Measurements from ENCODE around the gene GOLM1. TPM values are rescaled to one million over a fixed set of nuclear protein-coding genes. Genes with fewer than 3 reads are reported as not detected.
"Not testable (repeated sequence)": the region's sequence is repeated elsewhere in the genome, so short reads cannot be mapped to it uniquely, and the experiment has no call there.

GOLM1 gene
- 21.2 and 33.9 TPM in 2 replicates for total RNA-seq

GRCh38 chr9:86098824-86099700 is at the start of gene GOLM1:
TSS of gene GOLM1 (minus strand) at chr9:86099558. CDS start at chr9:86079320, 20,238 bp downstream.
- peak; percentile 17 to 70 for DNase-seq (ENCODE audit: low read depth in 2 of 2)

GRCh38 chr9:86146671-86147070 is 47.3 kb upstream of the GOLM1 start:
- not testable (repeated sequence) for DNase-seq (ENCODE audit: low read depth in 2 of 2)

- DNase-seq (ENCODE audit: low read depth in 2 of 2) = not testable (repeated sequence)
Measured at GRCh38 chr9:86145960-86146359, 46.6 kb upstream of the GOLM1 start.

DNA sequence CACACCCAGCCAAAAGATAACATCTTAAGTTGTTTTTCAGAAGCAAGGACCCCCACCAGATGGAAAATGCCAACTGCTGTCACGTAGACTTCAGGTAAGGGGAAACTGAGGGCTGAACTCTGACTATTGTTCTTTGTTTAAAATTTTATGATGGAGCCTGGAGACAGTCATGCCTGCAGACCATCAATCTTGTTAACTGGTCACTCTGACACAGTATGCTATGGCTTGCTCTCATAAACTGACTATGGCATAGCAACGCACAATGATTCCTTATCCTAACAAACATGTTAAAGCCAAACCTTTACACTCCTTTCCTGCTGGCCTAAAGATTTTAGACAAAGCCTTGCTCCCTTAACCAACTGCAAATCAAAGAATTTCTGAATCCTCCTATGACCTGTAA is 43.6 kb upstream of the GOLM1 start:
- no peak for DNase-seq (ENCODE audit: low read depth in 2 of 2)

- DNase-seq (ENCODE audit: low read depth in 2 of 2) = no peak
Measured at GRCh38 chr9:86141843-86142242, 42.5 kb upstream of the GOLM1 start.

DNA sequence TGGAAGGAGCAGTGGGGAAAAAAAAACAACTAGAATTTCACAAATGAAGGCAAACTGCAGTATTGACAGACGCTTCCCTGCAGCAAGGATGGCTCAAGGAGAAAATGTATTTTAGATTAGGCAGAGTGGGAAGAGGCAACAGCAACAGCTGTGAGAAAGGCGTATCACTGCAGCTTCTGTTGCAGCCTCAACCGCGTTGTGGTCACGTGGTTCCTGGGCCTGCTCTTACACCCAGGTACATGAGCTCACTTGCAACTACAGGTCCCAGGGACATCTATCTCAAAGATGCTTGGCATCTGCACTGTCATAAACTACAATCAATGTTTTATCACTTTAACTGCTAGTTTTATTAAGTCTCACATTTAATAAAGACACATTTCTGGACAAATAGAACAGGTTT is 36.0 kb upstream of the GOLM1 start:
- no peak for DNase-seq (ENCODE audit: low read depth in 2 of 2)

- DNase-seq (ENCODE audit: low read depth in 2 of 2) = no peak
Measured at GRCh38 chr9:86134361-86134760, 35.0 kb upstream of the GOLM1 start.

GRCh38 chr9:86128235-86128822 is 29.0 kb upstream of the GOLM1 start:
- no peak for DNase-seq (ENCODE audit: low read depth in 2 of 2)

- no peak for DNase-seq (ENCODE audit: low read depth in 2 of 2)
Measured at GRCh38 chr9:86126998-86127972, 27.9 kb upstream of the GOLM1 start.

- no peak for DNase-seq (ENCODE audit: low read depth in 2 of 2)
Measured at GRCh38 chr9:86122311-86122710, 23.0 kb upstream of the GOLM1 start.

DNA sequence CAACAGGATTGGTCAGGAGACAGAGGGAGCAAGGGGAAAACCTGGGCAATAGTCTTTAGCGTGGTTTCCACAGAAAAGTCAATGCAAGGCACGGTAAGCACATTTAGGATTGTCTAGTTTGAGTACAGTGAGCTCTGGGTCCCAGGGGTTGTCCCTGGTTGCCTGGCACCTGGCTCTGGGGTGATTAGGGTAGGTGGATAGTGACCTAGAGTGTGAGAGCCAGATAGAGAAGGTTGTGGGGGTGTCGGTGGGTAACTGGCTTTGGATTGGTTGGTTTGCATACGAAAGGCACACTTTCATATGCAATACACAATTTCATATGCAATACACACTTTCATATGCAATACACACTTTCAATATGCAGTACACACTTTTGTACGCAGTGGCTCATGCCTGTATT is 20.1 kb upstream of the GOLM1 start:
- no peak for DNase-seq (ENCODE audit: low read depth in 2 of 2)

DNA sequence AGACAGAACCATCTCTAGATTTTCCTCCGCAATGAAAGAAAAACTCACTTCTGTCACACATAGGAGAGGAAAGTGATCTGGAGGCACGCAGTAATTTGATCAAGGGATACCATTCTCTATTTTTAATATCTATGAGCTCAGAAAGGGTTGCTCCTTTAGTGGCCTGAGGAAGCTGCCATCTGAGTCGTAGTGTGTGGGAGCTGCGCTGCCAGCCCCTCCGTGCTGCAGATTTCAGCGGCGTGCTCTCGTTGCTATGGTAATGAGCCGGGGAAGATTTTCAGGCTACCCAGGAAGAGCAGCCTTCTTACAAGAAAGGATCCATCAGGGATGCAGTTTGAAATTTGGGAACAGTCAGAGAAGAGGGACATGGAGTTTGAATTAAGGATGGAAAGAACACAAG is 17.1 kb upstream of the GOLM1 start:
- DNase-seq (ENCODE audit: low read depth in 2 of 2) = no peak

- no peak for DNase-seq (ENCODE audit: low read depth in 2 of 2)
Measured at GRCh38 chr9:86115886-86116285, 16.5 kb upstream of the GOLM1 start.

DNA sequence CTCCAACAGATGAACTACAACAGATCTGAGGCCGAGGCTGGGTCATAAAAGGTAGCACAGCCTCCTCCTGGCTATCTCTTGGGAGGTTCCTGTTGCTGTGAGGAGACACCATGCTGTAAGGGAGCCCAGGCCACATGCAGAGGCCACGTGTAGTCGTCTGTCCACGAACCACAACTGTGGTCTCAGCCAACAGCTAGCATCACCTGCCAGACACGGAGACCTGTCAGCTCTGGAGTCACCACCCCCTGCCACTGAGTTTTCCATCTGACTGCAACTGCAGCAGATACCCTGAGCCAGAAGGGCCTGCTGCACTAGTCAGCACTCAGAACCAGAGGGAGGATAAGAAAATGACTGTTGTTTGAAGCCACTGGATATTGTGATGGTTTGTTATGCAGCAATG is 12.7 kb upstream of the GOLM1 start:
- DNase-seq (ENCODE audit: low read depth in 2 of 2) = no peak

- no peak for DNase-seq (ENCODE audit: low read depth in 2 of 2)
Measured at GRCh38 chr9:86102626-86103025, 3.3 kb upstream of the GOLM1 start.

DNA sequence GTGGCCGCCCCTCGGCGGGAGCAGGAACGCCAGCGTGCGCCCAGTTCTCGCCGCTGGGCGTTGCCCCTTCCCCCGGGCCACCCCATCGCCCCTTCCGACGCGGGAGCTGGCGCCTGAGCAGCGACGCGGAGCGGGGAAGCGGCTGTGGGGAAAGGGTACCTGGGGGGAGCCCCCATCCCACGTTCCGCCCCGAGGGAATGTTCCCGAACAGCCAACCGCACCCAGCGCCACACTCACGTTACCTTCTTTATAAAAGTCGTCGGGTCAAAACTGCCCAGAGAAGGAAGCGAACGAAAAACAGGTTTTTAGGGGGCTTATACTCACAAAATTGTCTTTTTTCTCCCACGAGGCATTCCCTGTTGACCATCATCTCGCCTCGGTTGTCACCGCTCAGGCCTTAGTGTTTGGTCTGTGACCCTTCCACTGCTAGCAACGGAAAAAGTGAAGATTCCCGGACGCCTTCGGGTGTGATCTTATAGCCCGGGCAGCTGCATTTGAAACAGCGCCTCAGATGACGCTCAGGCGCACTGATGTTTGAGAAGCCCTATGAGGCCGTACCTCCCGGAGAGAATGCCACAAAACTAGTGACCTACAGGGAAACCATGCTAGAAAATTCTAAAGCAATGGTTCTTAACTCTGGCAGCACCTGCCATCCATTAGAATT is 475 bp upstream of the GOLM1 start:
- peak in 1 of 2 donors; percentile 58 for DNase-seq (ENCODE audit: low read depth in 2 of 2)

DNA sequence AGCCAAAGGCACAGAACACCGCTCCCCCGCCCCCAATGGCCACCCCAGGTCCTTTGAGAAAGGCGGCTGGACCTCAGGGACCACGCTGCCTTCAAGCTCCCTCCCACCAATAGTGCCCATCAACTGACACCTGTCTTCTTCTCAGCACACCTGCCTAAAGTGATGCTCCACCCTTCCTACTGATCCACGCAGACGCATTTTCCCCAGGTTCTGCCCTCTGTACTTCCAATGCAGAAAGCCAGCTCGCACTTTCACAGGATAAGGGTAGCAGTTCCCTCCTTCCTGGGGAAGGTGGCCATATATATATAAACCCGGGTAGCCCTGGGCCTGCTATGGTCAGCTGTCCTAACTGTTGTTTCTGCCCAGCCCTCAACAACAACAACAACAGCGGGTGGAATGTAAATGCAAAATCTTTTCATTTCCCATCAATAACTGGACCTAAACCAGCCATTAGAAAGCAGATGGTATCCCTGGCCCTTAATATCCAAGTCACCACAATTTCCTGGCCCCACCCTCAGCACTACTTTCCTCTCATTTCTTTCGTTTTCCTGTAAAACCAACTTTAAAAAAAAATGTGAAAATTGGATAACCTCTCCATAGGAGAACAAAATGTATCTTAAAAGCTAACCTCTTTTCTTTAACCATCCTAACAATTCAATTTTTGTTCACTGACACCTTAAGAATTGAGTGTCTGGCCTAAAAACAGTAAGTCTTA is 1.7 kb downstream of the GOLM1 start:
- DNase-seq (ENCODE audit: low read depth in 2 of 2) = no peak

DNA sequence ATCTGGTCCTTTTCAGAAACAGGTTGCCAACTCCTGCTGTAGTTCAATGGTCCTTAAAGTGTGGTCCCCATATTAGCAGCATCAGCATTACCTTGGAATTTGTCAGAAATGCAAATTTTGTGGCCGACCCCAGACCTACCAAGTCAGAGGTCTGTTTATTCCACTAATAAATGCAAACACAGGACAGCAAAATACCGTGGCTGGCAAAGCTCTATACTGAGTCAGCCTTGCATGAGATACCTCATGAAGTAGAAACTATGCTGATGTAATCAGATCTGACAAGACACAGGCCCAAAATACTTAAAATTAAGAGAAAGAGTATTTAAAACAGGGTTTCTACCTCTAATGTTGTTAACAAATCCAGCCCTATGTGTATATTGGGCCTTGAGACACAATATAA is 3.0 kb downstream of the GOLM1 start:
- DNase-seq (ENCODE audit: low read depth in 2 of 2) = no peak

DNA sequence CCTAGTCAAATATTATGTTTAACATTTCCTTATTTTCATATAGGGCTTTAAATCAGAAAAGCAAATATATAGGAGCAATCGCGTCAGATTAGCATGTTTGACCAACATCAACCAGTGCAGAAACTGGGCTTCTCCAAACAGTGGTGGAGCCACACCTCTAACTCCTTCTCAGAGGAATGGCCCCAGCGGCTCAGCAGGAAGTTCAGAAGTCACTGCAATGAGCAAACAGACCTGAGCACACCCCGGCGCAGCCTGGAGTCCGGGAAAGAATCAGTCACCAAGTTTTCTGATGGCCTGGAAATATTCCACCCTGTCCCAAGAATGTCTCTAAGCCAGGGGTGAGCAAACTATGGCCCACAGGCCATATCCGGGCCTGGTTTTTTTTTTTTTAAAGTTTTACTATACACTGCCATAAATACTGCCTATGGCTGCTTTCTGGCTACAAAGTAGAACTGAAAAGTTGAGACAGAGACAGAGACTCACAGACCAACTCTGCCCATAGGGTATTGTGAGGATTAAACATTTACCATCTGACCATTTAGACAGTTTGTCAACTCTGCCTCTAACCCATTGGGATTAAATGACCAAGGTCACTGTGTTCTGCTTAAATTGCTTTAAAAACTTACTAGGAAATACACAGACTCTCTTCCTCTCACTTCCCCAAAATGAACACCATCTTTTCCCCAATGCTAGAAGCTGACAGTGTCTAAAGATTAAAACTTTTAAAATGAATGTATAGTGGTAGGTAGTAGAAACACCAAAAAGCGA is 5.4 kb downstream of the GOLM1 start:
- DNase-seq (ENCODE audit: low read depth in 2 of 2) = peak in 1 of 2 donors; percentile 46

DNA sequence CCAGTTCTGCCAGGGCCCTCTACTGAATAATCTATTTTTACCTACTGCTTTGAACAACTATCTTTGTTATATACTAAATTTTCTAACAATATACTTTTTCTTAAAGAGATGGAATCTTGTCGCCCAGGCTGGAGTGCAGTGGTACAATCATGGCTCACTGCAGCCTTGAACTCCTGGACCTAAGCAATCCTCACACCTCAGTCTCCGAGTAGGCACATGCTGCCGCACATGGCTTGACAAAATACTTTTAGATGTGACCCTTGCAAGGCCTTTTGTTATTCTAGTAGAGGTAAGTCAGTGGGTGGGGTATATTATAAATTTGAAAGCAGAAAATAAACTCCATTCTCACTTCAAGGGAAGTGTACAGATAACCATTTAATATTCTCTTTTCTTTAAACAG is 7.9 kb downstream of the GOLM1 start:
- no peak for DNase-seq (ENCODE audit: low read depth in 2 of 2)
